Measurements from ENCODE around the gene RPEL1.
"Not testable (repeated sequence)": the region's sequence is repeated elsewhere in the genome, so short reads cannot be mapped to it uniquely, and the experiment has no call there.

DNA sequence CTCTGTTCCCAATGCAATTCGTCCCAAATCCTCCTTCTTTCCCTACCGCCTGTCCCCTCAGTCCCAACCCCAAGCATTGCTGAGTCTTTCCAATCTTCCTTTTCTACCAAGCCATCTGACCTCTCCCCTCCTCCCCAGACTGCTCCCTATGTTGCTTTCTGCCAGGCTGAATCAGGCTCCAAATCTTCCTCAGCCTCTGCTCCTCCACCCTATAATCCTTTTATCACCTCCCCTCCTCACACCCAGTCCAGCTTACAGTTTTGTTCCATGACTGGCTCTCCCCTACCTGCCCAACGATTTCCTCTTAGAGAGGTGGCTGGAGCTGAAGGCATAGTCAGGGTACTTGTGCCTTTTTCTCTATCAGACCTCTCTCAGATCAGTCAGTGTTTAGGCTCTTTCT lies 39.0 kb upstream of the RPEL1 start:
- TF ChIP-seq, protein P1, sequence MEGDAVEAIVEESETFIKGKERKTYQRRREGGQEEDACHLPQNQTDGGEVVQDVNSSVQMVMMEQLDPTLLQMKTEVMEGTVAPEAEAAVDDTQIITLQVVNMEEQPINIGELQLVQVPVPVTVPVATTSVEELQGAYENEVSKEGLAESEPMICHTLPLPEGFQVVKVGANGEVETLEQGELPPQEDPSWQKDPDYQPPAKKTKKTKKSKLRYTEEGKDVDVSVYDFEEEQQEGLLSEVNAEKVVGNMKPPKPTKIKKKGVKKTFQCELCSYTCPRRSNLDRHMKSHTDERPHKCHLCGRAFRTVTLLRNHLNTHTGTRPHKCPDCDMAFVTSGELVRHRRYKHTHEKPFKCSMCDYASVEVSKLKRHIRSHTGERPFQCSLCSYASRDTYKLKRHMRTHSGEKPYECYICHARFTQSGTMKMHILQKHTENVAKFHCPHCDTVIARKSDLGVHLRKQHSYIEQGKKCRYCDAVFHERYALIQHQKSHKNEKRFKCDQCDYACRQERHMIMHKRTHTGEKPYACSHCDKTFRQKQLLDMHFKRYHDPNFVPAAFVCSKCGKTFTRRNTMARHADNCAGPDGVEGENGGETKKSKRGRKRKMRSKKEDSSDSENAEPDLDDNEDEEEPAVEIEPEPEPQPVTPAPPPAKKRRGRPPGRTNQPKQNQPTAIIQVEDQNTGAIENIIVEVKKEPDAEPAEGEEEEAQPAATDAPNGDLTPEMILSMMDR (IDR thresholded peaks at IDR 0.05; ENCODE audit: poor library complexity, severe bottlenecking) = not testable (repeated sequence)
- not testable (repeated sequence) for TF ChIP-seq RAD21 (conservative IDR thresholded peaks at IDR 0.05); TAF1 (IDR thresholded peaks at IDR 0.05; ENCODE audit: low read depth); EP300 (conservative IDR thresholded peaks at IDR 0.05; ENCODE audit: poor library complexity, severe bottlenecking); SMC3 (conservative IDR thresholded peaks at IDR 0.05; ENCODE audit: poor library complexity); POLR2AphosphoS5 (IDR thresholded peaks at IDR 0.05); EZH2 (IDR thresholded peaks at IDR 0.05; ENCODE audit: borderline replicate concordance, insufficient read depth, low read length, poor library complexity, severe bottlenecking); MXI1 (conservative IDR thresholded peaks at IDR 0.05; ENCODE audit: poor library complexity, severe bottlenecking)
- TF ChIP-seq, protein P2, sequence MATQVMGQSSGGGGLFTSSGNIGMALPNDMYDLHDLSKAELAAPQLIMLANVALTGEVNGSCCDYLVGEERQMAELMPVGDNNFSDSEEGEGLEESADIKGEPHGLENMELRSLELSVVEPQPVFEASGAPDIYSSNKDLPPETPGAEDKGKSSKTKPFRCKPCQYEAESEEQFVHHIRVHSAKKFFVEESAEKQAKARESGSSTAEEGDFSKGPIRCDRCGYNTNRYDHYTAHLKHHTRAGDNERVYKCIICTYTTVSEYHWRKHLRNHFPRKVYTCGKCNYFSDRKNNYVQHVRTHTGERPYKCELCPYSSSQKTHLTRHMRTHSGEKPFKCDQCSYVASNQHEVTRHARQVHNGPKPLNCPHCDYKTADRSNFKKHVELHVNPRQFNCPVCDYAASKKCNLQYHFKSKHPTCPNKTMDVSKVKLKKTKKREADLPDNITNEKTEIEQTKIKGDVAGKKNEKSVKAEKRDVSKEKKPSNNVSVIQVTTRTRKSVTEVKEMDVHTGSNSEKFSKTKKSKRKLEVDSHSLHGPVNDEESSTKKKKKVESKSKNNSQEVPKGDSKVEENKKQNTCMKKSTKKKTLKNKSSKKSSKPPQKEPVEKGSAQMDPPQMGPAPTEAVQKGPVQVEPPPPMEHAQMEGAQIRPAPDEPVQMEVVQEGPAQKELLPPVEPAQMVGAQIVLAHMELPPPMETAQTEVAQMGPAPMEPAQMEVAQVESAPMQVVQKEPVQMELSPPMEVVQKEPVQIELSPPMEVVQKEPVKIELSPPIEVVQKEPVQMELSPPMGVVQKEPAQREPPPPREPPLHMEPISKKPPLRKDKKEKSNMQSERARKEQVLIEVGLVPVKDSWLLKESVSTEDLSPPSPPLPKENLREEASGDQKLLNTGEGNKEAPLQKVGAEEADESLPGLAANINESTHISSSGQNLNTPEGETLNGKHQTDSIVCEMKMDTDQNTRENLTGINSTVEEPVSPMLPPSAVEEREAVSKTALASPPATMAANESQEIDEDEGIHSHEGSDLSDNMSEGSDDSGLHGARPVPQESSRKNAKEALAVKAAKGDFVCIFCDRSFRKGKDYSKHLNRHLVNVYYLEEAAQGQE (IDR thresholded peaks at IDR 0.05; ENCODE audit: borderline replicate concordance) = not testable (repeated sequence)
